Nephron progenitor cell (in vitro differentiated cells): ENCODE measurements around the gene MSI2.

Experiments
- DNase-seq: peaks from one replicate; pipeline ENCODE4 v3.0.0; 2021
- H3K27ac Mint-ChIP-seq: 2 replicates; pipeline ENCODE4 v1.8.0; 2021; ENCODE audit warnings: mild to moderate bottlenecking, moderate library complexity, mixed read lengths
- H3K27me3 Mint-ChIP-seq: 2 replicates; pipeline ENCODE4 v1.8.0; 2021; ENCODE audit warnings: mild to moderate bottlenecking, low read depth, mixed read lengths; ENCODE audit not compliant: poor library complexity
- H3K36me3 Mint-ChIP-seq: 2 replicates; pipeline ENCODE4 v1.8.0; 2021; ENCODE audit warnings: low read depth, mixed read lengths
- H3K4me1 Mint-ChIP-seq: 2 replicates; pipeline ENCODE4 v1.8.0; 2021; ENCODE audit warnings: mixed read lengths
- H3K4me3 Mint-ChIP-seq: 2 replicates; pipeline ENCODE4 v1.8.0; 2021; ENCODE audit warnings: mild to moderate bottlenecking, moderate library complexity, mixed read lengths
- H3K9me3 Mint-ChIP-seq: 2 replicates; pipeline ENCODE4 v1.8.0; 2021; ENCODE audit warnings: mild to moderate bottlenecking, moderate library complexity, mixed read lengths
- CTCF ChIP-seq: fragments of 200-600 bp; sonication (generic); IDR thresholded peaks from 2 replicates; pipeline ENCODE4 v1.5.0; 2021; ENCODE audit warnings: antibody characterized with exemption

MSI2 gene

GRCh38 chr17:57327176-57327970, 71.0 kb downstream of the MSI2 start:
- Mint-ChIP-seq H3K36me3 (peaks cover 73% of the 10 kb centered on the region), H3K27me3 (peaks cover 6% of the 10 kb centered on the region), H3K27ac (peak overlapping the region; percentile 81), H3K9me3 (no peaks in the 10 kb centered on the region), H3K4me3 (no peak overlapping the region), H3K4me1 (peaks cover 76% of the 10 kb centered on the region)
- DNase-seq: no peak
- TF ChIP-seq CTCF: no peak

- no peak for TF ChIP-seq CTCF
- no peak overlapping the region for H3K4me3 Mint-ChIP-seq
- DNase-seq: no peak
- peaks cover 69% of the 10 kb centered on the region for H3K4me1 Mint-ChIP-seq
- peaks cover 6% of the 10 kb centered on the region for H3K27me3 Mint-ChIP-seq
- no peaks in the 10 kb centered on the region for H3K9me3 Mint-ChIP-seq
- peak overlapping the region; percentile 90 for H3K27ac Mint-ChIP-seq
- H3K36me3 Mint-ChIP-seq: peaks cover 71% of the 10 kb centered on the region
Measured at GRCh38 chr17:57328109-57328882, 72.0 kb downstream of the MSI2 start.

GRCh38 chr17:57329380-57330214, 73.3 kb downstream of the MSI2 start:
- Mint-ChIP-seq H3K9me3 (no peaks in the 10 kb centered on the region), H3K4me1 (peaks cover 58% of the 10 kb centered on the region), H3K4me3 (no peak overlapping the region), H3K27me3 (peaks cover 6% of the 10 kb centered on the region), H3K36me3 (peaks cover 70% of the 10 kb centered on the region), H3K27ac (peak overlapping the region; percentile 90)
- no peak for TF ChIP-seq CTCF
- no peak for DNase-seq

- H3K4me1 Mint-ChIP-seq: peaks cover 50% of the 10 kb centered on the region
- TF ChIP-seq CTCF: no peak
- peaks cover 71% of the 10 kb centered on the region for H3K36me3 Mint-ChIP-seq
- H3K9me3 Mint-ChIP-seq: peaks cover 3% of the 10 kb centered on the region
- H3K27me3 Mint-ChIP-seq: peaks cover 6% of the 10 kb centered on the region
- H3K27ac Mint-ChIP-seq: peak overlapping the region; percentile 92
- no peak overlapping the region for H3K4me3 Mint-ChIP-seq
- no peak for DNase-seq
Measured at GRCh38 chr17:57330587-57330986, 74.3 kb downstream of the MSI2 start.

GRCh38 chr17:57331423-57331822, 75.1 kb downstream of the MSI2 start:
- Mint-ChIP-seq H3K4me3 (no peak overlapping the region), H3K36me3 (peaks cover 73% of the 10 kb centered on the region), H3K9me3 (peaks cover 7% of the 10 kb centered on the region), H3K27me3 (peaks cover 6% of the 10 kb centered on the region), H3K4me1 (peaks cover 43% of the 10 kb centered on the region), H3K27ac (peak overlapping the region; percentile 97)
- TF ChIP-seq CTCF: no peak
- no peak for DNase-seq
